ENCODE results near the gene FRMD4A. TPM values are rescaled to one million over a fixed set of nuclear protein-coding genes. Genes with fewer than 3 reads are reported as not detected.

The FRMD4A gene
- total RNA-seq, 4 donors from 2014 or later: 5.6 to 34.1 (median 19.4) TPM

DNA sequence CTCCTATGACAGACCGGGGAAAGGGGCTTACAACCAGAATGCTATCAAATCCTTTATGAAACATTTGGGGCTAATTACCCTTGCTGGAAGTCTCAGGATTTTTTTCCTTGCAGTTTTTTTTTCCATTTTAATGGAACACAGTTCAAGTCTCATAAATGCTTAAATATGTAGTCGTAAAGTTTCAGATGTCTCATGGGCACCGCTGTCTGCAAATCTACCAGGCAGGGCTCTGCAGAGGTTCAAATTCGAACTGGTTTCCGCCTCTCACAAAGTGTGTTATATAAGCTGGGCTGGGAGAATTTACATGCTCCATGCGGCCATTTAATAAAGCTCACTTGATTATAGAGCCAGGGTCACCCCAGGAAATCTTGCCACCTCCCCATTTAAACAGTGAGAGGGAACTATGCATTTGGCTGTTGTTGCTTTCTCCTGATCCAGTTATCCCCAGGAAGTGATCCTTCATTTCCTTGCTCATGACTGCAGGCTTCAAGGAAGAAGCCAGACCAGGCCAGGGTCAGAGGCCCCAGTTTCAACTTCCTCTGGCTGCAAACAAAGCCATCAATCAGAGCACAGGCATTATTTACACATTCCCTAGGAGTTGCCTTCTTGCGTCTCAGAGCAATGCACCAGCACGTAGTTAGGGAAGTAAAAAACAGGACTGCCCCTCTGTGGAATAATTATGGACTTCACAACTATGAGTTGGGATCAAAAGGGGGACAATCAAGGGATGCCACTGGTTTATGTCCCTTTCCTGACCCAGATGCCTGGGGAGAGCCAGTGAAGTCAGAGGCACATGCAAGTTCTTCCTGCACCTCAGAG lies 385.1 kb downstream of the FRMD4A start:
- H3K27ac ChIP-seq: peak overlapping the region in 1 of 2 donors; percentile 25
- TF ChIP-seq, protein P1, sequence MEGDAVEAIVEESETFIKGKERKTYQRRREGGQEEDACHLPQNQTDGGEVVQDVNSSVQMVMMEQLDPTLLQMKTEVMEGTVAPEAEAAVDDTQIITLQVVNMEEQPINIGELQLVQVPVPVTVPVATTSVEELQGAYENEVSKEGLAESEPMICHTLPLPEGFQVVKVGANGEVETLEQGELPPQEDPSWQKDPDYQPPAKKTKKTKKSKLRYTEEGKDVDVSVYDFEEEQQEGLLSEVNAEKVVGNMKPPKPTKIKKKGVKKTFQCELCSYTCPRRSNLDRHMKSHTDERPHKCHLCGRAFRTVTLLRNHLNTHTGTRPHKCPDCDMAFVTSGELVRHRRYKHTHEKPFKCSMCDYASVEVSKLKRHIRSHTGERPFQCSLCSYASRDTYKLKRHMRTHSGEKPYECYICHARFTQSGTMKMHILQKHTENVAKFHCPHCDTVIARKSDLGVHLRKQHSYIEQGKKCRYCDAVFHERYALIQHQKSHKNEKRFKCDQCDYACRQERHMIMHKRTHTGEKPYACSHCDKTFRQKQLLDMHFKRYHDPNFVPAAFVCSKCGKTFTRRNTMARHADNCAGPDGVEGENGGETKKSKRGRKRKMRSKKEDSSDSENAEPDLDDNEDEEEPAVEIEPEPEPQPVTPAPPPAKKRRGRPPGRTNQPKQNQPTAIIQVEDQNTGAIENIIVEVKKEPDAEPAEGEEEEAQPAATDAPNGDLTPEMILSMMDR (IDR thresholded peaks at IDR 0.05): no peak
- TF ChIP-seq POLR2A (IDR thresholded peaks at IDR 0.05): no peak
- intact Hi-C loops (cut with DNase I; ENCODE audit: low total_unique reads): no loop called here

DNA sequence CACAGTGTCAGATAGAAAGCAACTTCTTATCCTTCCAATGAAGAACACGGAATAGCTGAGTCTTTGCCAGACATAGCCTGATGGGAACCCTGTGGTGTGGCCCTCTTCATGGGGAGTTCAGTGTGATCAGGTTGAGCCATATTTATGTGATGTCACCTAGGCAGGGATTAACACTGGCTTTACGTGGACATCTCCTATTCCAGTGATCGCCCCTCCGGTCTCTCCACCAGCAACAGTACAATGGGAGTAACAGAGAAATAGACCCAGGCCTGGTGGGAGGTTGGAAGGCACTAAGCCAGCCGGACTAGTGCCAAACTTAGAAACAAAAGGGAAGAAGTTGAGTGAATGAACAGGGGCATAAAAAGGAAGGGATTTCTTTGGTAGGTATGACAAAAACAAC lies 385.9 kb downstream of the FRMD4A start:
- no peak overlapping the region for H3K4me3 ChIP-seq
- intact Hi-C loops (cut with DNase I; ENCODE audit: low total_unique reads): no loop called here
- no peaks in the 10 kb centered on the region for H3K36me3 ChIP-seq
- no peaks in the 10 kb centered on the region for H3K27me3 ChIP-seq
- DNase-seq: no peak
- TF ChIP-seq, protein P1 (IDR thresholded peaks at IDR 0.05): no peak
- no peak for TF ChIP-seq POLR2A (IDR thresholded peaks at IDR 0.05)
- H3K27ac ChIP-seq: peak overlapping the region in 1 of 2 donors; percentile 20
- H3K4me1 ChIP-seq: peaks cover 0 to 7% of the 10 kb centered on the region in 2 donors
- H3K9me3 ChIP-seq: no peaks in the 10 kb centered on the region

More for the DNA sequence above, 385.1 kb downstream of the FRMD4A start:
- no peaks in the 10 kb centered on the region for H3K36me3 ChIP-seq
- no peak for DNase-seq
- H3K4me3 ChIP-seq: no peak overlapping the region
- no peaks in the 10 kb centered on the region for H3K9me3 ChIP-seq
- H3K27me3 ChIP-seq: no peaks in the 10 kb centered on the region
- H3K4me1 ChIP-seq: peaks cover 0 to 3% of the 10 kb centered on the region in 2 donors

DNA sequence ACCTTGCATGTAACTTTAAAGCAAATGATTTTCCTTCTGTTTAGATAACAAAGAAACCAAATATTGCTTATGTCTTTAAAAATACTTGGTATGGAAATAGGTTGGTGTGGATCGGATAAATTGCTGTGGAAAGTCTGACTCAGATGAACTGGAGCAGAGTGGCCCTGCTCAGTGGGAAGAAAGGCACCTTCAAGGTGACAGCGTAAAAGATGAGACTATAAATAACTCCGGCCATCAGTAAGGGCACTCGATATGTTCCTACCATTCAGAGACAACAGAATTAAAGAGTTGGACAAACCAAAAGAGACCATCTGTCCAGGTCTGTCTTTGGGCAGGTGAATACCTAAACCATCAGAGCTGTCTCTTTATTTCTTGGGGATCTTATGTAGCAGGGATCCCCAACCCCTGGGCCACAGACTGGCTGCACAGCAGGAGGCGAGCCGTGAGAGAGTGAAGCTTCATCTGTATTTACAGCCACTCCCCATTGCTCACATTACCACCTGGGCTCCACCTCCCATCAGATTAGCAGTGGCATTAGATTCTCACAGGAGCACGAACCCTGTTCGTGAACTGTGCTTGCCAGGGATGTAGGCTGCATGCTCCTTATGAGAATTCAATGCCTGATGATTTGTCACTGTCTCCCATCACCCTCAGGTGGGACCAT lies 386.9 kb downstream of the FRMD4A start:
- Histone ChIP-seq H3K4me1 (peaks cover 0 to 10% of the 10 kb centered on the region in 2 donors), H3K4me3 (no peak overlapping the region), H3K36me3 (no peaks in the 10 kb centered on the region), H3K27ac (no peak overlapping the region), H3K27me3 (no peaks in the 10 kb centered on the region), H3K9me3 (no peaks in the 10 kb centered on the region)
- TF ChIP-seq, protein P1 (IDR thresholded peaks at IDR 0.05): no peak
- TF ChIP-seq POLR2A (IDR thresholded peaks at IDR 0.05): no peak
- intact Hi-C loops (cut with DNase I; ENCODE audit: low total_unique reads): no loop called here
- DNase-seq: no peak

DNA sequence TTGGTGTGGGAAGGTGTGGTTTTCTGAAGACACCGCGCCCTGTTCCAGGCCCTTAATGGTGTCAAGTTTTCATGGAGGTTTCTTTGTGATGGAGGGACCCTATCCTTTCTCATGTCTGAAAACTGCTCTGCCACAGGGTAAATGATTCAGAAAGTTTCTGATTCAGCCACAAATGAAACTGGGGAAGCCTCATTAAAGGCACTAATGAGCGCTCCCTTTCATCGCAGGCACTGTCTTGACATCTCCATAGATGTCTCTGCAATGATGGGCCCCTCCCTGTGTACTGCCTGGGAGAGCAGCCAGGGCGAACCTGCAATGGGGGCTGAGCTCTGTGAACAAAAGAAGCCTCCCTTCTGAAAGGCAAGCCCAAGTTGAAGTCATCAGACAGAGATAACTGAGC lies 388.7 kb downstream of the FRMD4A start:
- intact Hi-C loops (cut with DNase I; ENCODE audit: low total_unique reads): no loop called here
- DNase-seq: no peak
- Histone ChIP-seq H3K9me3 (no peaks in the 10 kb centered on the region), H3K4me3 (no peak overlapping the region), H3K36me3 (no peaks in the 10 kb centered on the region), H3K4me1 (peaks cover 0 to 10% of the 10 kb centered on the region in 2 donors), H3K27me3 (no peaks in the 10 kb centered on the region), H3K27ac (no peak overlapping the region)
- TF ChIP-seq, protein P1 (IDR thresholded peaks at IDR 0.05): no peak
- no peak for TF ChIP-seq POLR2A (IDR thresholded peaks at IDR 0.05)

DNA sequence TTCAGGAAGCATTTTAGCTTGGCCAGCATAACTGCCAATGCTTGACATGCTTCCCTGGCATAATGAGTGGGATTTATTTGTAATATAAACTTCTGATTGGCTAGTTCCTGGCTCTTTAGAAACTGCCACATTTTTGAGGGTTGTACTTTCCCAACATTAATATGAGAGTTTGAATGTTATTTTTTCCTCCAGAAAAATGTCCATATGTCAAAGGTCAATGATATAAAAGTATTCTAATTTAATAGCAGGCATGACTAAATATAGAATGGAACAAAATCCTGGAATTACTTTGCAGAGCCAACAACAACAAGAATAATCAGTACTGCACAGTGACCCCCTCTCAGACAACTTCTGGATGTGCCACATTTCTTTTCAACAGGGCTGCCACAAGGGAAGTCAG lies 391.3 kb downstream of the FRMD4A start:
- Histone ChIP-seq H3K4me1 (peaks cover 0 to 7% of the 10 kb centered on the region in 2 donors), H3K9me3 (no peaks in the 10 kb centered on the region), H3K36me3 (no peaks in the 10 kb centered on the region), H3K27ac (peak overlapping the region in 1 of 2 donors; percentile 23), H3K27me3 (no peaks in the 10 kb centered on the region), H3K4me3 (no peak overlapping the region)
- intact Hi-C loops (cut with DNase I; ENCODE audit: low total_unique reads): no loop called here
- no peak for TF ChIP-seq POLR2A (IDR thresholded peaks at IDR 0.05)
- TF ChIP-seq, protein P1 (IDR thresholded peaks at IDR 0.05): no peak
- DNase-seq: no peak

Measured in uterus (tissue), 4 donors.